ENCODE results near the gene STOX1.
A peak's percentile ranks its signal among the peaks of the same experiment; 100 is the strongest.

Gene STOX1

GRCh38 chr10:68826764-68827591, at the start of gene STOX1:
STOX1 (plus strand) TSS chr10:68827531; CDS start chr10:68827624, 93 bp downstream.
- Histone ChIP-seq H3K4me1 (ENCODE audit: control insufficient read depth in 1 of 2, insufficient read depth in 1 of 2, low read depth in 1 of 2, low read length in 1 of 2) (peaks cover 6 to 8% of the 10 kb centered on the region in 2 experiments), H3K27ac (no peak within 1 kb of the TSS), H3K36me3 (no peaks in the 10 kb centered on the region), H3K4me3 (ENCODE audit: low read depth in 1 of 2, low read length in 1 of 2) (peak within 1 kb of the TSS; percentile 23 to 45), H3K9me3 (no peaks in the 10 kb centered on the region), H3K27me3 (peaks cover 63% of the 10 kb centered on the region)
- TF ChIP-seq, protein P1, sequence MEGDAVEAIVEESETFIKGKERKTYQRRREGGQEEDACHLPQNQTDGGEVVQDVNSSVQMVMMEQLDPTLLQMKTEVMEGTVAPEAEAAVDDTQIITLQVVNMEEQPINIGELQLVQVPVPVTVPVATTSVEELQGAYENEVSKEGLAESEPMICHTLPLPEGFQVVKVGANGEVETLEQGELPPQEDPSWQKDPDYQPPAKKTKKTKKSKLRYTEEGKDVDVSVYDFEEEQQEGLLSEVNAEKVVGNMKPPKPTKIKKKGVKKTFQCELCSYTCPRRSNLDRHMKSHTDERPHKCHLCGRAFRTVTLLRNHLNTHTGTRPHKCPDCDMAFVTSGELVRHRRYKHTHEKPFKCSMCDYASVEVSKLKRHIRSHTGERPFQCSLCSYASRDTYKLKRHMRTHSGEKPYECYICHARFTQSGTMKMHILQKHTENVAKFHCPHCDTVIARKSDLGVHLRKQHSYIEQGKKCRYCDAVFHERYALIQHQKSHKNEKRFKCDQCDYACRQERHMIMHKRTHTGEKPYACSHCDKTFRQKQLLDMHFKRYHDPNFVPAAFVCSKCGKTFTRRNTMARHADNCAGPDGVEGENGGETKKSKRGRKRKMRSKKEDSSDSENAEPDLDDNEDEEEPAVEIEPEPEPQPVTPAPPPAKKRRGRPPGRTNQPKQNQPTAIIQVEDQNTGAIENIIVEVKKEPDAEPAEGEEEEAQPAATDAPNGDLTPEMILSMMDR (IDR thresholded peaks at IDR 0.05) = no peak

- no peaks in the 10 kb centered on the region for H3K4me1 ChIP-seq (ENCODE audit: control insufficient read depth in 1 of 2, insufficient read depth in 1 of 2, low read depth in 1 of 2, low read length in 1 of 2)
- TF ChIP-seq, protein P1 (IDR thresholded peaks at IDR 0.05) = no peak
- H3K27me3 ChIP-seq = no peaks in the 10 kb centered on the region
- no peaks in the 10 kb centered on the region for H3K9me3 ChIP-seq
- no peak overlapping the region for H3K27ac ChIP-seq
- H3K36me3 ChIP-seq = peaks cover 76% of the 10 kb centered on the region
- H3K4me3 ChIP-seq (ENCODE audit: low read depth in 1 of 2, low read length in 1 of 2) = no peak overlapping the region
Observed at GRCh38 chr10:68781613-68782574, 45.4 kb upstream of the STOX1 start.

- Histone ChIP-seq H3K4me3 (ENCODE audit: low read depth in 1 of 2, low read length in 1 of 2) (no peak overlapping the region), H3K4me1 (ENCODE audit: control insufficient read depth in 1 of 2, insufficient read depth in 1 of 2, low read depth in 1 of 2, low read length in 1 of 2) (no peaks in the 10 kb centered on the region), H3K27ac (no peak overlapping the region), H3K27me3 (no peaks in the 10 kb centered on the region), H3K9me3 (no peaks in the 10 kb centered on the region), H3K36me3 (peaks cover 81% of the 10 kb centered on the region)
- TF ChIP-seq, protein P1 (IDR thresholded peaks at IDR 0.05) = no peak
Observed at GRCh38 chr10:68784476-68784875, 42.9 kb upstream of the STOX1 start.

DNA sequence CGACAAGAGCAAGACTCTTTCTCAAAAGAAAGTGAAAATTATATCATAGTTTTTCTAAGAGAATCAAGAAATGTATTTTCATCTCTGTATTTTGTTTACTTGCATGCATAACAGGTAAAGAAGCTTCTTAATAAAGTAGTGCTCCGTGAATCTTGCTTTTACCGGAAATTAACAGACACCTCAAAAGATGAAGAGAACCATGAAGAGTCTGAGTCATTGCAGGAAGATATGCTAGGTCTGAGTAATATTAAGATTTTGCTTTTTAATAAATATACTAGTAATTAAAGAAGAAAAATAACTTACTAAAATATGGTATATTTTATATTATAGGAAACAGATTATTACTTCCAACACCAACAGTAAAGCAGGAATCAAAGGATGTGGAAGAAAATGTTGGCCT, 39.5 kb upstream of the STOX1 start:
- H3K9me3 ChIP-seq = no peaks in the 10 kb centered on the region
- TF ChIP-seq, protein P1 (IDR thresholded peaks at IDR 0.05) = no peak
- H3K4me3 ChIP-seq (ENCODE audit: low read depth in 1 of 2, low read length in 1 of 2) = no peak overlapping the region
- no peak overlapping the region for H3K27ac ChIP-seq
- no peaks in the 10 kb centered on the region for H3K4me1 ChIP-seq (ENCODE audit: control insufficient read depth in 1 of 2, insufficient read depth in 1 of 2, low read depth in 1 of 2, low read length in 1 of 2)
- no peaks in the 10 kb centered on the region for H3K27me3 ChIP-seq
- H3K36me3 ChIP-seq = peaks cover 91% of the 10 kb centered on the region

GRCh38 chr10:68790476-68790875, 36.9 kb upstream of the STOX1 start:
- Histone ChIP-seq H3K9me3 (no peaks in the 10 kb centered on the region), H3K4me3 (ENCODE audit: low read depth in 1 of 2, low read length in 1 of 2) (no peak overlapping the region), H3K4me1 (ENCODE audit: control insufficient read depth in 1 of 2, insufficient read depth in 1 of 2, low read depth in 1 of 2, low read length in 1 of 2) (no peaks in the 10 kb centered on the region), H3K36me3 (peaks cover 91% of the 10 kb centered on the region), H3K27me3 (no peaks in the 10 kb centered on the region), H3K27ac (no peak overlapping the region)
- TF ChIP-seq, protein P1 (IDR thresholded peaks at IDR 0.05) = no peak

Data from neutrophil (primary cell).